GM10266 (cell line): Measurements from ENCODE around the gene EP400.

Source experiments
- DNase-seq: peaks from one replicate; pipeline ENCODE4 v3.0.0; 2012; ENCODE audit errors: extremely low spot score
- TF ChIP-seq, protein P1 (sequence below): IDR thresholded peaks from 2 replicates; pipeline ENCODE4 v1.5.1; 2012; ENCODE audit warnings: mild to moderate bottlenecking, low read depth; ENCODE audit not compliant: control insufficient read depth, insufficient read depth; ENCODE audit errors: missing control alignments

The EP400 gene

GRCh38 chr12:131910302-131911027 lies 39.3 kb upstream of the EP400 start:
- TF ChIP-seq, protein P1, sequence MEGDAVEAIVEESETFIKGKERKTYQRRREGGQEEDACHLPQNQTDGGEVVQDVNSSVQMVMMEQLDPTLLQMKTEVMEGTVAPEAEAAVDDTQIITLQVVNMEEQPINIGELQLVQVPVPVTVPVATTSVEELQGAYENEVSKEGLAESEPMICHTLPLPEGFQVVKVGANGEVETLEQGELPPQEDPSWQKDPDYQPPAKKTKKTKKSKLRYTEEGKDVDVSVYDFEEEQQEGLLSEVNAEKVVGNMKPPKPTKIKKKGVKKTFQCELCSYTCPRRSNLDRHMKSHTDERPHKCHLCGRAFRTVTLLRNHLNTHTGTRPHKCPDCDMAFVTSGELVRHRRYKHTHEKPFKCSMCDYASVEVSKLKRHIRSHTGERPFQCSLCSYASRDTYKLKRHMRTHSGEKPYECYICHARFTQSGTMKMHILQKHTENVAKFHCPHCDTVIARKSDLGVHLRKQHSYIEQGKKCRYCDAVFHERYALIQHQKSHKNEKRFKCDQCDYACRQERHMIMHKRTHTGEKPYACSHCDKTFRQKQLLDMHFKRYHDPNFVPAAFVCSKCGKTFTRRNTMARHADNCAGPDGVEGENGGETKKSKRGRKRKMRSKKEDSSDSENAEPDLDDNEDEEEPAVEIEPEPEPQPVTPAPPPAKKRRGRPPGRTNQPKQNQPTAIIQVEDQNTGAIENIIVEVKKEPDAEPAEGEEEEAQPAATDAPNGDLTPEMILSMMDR, result no peak

DNA sequence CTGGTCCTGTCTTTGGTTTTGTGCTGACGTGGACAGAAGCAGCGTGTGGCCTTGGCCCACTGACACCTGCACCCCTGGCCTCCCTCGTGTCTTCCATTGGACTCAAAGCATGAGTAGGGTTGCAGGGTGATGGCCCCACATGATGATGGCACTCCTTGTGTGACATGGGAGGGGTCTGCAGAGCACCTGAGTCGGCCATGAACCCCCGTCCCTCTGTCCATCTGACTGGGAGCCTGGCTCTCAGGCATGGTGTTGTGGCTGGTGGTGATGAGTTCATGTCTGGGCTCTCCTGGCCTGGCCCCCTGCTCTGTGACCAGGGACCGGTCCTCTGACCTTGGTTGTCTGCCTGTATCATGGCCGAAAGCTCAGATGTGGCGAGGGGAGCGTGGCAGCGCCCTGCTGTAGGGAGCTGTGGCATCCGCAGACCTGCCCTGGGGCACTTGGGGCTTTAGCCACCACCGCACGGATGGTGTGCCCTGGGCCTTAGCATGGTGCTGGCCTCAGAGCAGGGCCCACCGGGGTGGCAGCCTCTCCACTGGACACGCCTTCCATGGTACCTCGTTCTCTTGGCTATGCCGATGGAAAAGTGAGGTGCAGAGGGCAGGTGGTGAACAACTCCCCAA lies 38.6 kb upstream of the EP400 start:
- DNase-seq, result no peak
- TF ChIP-seq, protein P1, result no peak

More at GRCh38 chr12:131910302-131911027, 39.3 kb upstream of the EP400 start:
- DNase-seq, result no peak

- no peak for DNase-seq
- TF ChIP-seq, protein P1, result no peak
Observed at GRCh38 chr12:131911851-131912477, 37.8 kb upstream of the EP400 start.

DNA sequence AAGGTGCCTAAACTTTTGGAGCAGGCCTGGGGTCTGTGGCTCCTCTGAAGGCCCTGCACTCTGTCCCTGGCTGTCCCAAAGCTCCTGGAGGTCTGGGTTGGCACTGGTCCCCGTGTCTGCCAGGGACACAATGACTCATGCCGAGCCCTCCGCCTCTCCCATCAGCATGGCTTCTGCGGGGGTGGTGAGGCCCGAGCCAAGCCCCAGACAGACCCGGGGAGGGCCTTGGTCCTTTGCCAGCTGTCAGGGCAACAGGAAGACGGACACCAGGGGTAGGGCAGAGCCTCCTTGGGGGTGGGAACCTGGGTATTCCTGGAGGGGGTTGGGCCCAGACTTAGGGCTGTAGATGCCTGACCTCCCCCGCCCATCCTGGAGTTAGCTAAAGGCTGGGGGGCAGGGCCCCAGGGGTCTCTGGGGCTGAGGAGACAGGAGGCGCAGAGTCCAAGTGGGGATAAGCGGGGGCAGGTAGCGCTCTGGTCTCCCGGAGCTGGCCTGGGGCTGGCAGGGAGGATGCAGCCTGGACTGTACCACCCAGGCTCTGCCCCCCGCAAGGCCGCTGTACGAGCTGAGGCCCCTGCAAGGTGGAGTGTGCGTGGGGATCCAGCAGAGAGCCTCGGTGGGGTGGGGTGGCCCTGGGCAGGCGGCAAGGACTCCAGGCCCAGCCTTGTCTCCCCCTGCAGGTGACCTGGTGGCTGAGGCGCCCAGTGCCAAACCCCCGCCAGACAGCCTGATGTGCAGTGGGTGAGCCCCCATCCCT lies 37.0 kb upstream of the EP400 start:
- TF ChIP-seq, protein P1, result no peak
- DNase-seq, result no peak

GRCh38 chr12:131913666-131914065 lies 36.1 kb upstream of the EP400 start:
- TF ChIP-seq, protein P1, result no peak
- no peak for DNase-seq

DNA sequence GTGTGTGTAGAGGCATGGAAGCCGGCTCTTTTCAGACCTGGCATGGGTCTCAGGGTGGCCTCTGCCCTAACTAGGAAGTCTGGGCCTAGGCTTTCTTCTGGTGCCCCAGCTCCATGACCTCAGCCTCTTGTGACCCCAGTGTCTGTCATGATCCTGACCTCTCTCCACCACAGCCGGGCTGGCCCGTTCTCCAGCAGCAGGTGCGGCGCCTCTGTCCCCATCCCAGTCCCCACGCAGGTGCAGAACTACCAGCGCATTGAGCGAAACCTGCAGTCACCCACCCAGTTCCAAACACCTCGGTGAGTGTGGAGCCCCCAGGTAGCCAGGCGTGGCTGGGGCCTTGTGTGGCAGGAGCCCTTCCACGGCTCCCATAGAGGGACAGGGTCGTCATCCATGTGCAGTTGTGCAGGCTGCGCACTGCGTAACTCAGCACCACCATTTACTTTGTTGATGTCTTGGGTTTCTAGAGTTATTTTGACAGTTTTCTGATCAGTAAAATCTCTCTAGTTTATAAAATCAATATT lies 35.5 kb upstream of the EP400 start:
- TF ChIP-seq, protein P1, result no peak
- DNase-seq, result no peak
